ENCODE measurements around the gene ZFP1.

The ZFP1 gene

GRCh38 chr16:75138636-75139035, 9.7 kb upstream of the ZFP1 start:
- TF ChIP-seq CTCF (IDR thresholded peaks at IDR 0.05; ENCODE audit: insufficient read depth, low read depth, low read length, missing control alignments): no peak
- no peak for DNase-seq (ENCODE audit: low read depth)
- H3K4me3 ChIP-seq (ENCODE audit: low read length): no peak overlapping the region

- H3K4me3 ChIP-seq (ENCODE audit: low read length): no peak overlapping the region
- no peak for TF ChIP-seq CTCF (IDR thresholded peaks at IDR 0.05; ENCODE audit: insufficient read depth, low read depth, low read length, missing control alignments)
- no peak for DNase-seq (ENCODE audit: low read depth)
Observed at GRCh38 chr16:75139498-75139897, 8.8 kb upstream of the ZFP1 start.

- no peak for TF ChIP-seq CTCF (IDR thresholded peaks at IDR 0.05; ENCODE audit: insufficient read depth, low read depth, low read length, missing control alignments)
- DNase-seq (ENCODE audit: low read depth): no peak
- H3K4me3 ChIP-seq (ENCODE audit: low read length): no peak overlapping the region
Observed at GRCh38 chr16:75143941-75144340, 4.4 kb upstream of the ZFP1 start.

- H3K4me3 ChIP-seq (ENCODE audit: low read length): peak overlapping the region; percentile 86
- no peak for DNase-seq (ENCODE audit: low read depth)
- TF ChIP-seq CTCF (IDR thresholded peaks at IDR 0.05; ENCODE audit: insufficient read depth, low read depth, low read length, missing control alignments): no peak
Observed at GRCh38 chr16:75147968-75148310, 385 bp upstream of the ZFP1 start.

GRCh38 chr16:75151798-75152197, 3.5 kb downstream of the ZFP1 start:
- TF ChIP-seq CTCF (IDR thresholded peaks at IDR 0.05; ENCODE audit: insufficient read depth, low read depth, low read length, missing control alignments): no peak
- DNase-seq (ENCODE audit: low read depth): no peak

GRCh38 chr16:75152635-75153034, 4.3 kb downstream of the ZFP1 start:
- no peak for TF ChIP-seq CTCF (IDR thresholded peaks at IDR 0.05; ENCODE audit: insufficient read depth, low read depth, low read length, missing control alignments)
- no peak for DNase-seq (ENCODE audit: low read depth)
- H3K4me3 ChIP-seq (ENCODE audit: low read length): no peak overlapping the region

More at GRCh38 chr16:75151798-75152197, 3.5 kb downstream of the ZFP1 start:
- H3K4me3 ChIP-seq (ENCODE audit: low read length): no peak overlapping the region

- no peak for DNase-seq (ENCODE audit: low read depth)
- TF ChIP-seq CTCF (IDR thresholded peaks at IDR 0.05; ENCODE audit: insufficient read depth, low read depth, low read length, missing control alignments): no peak
- H3K4me3 ChIP-seq (ENCODE audit: low read length): no peak overlapping the region
Observed at GRCh38 chr16:75160386-75160785, 12.1 kb downstream of the ZFP1 start.

Measured in epithelial cell of esophagus (primary cell).